IMR-90 (cell line): ENCODE results near the gene SDHA.
"Not testable (repeated sequence)": the region's sequence is repeated elsewhere in the genome, so short reads cannot be mapped to it uniquely, and the experiment has no call there.

Experiments
- BHLHE40 ChIP-seq: fragments of 150-350 bp; IDR thresholded peaks from 2 replicates; pipeline ENCODE4 v1.6.1; 2016; ENCODE audit warnings: mild to moderate bottlenecking, low read depth, low read length
- CEBPB ChIP-seq: IDR thresholded peaks from 2 replicates; pipeline ENCODE4 v1.6.1; 2012; ENCODE audit warnings: low read depth, low read length, improper control_type of control experiment
- RAD21 ChIP-seq: IDR thresholded peaks from 2 replicates; pipeline ENCODE4 v1.6.1; 2012; ENCODE audit warnings: low read length, improper control_type of control experiment
- RCOR1 ChIP-seq: IDR thresholded peaks from 2 replicates; pipeline ENCODE4 v1.6.1; 2012; ENCODE audit warnings: mild to moderate bottlenecking, low read length, improper control_type of control experiment; ENCODE audit not compliant: insufficient replicate concordance
- RFX5 ChIP-seq: IDR thresholded peaks from 2 replicates; pipeline ENCODE4 v1.8.0; 2012; ENCODE audit warnings: low read depth, mild to moderate bottlenecking, low read length, moderate library complexity
- TF ChIP-seq, protein P1 (sequence below): conservative IDR thresholded peaks from 2 replicates; pipeline ENCODE4 v1.5.1; 2012; ENCODE audit warnings: mild to moderate bottlenecking, low read depth, low read length, improper control_type of control experiment

DNA sequence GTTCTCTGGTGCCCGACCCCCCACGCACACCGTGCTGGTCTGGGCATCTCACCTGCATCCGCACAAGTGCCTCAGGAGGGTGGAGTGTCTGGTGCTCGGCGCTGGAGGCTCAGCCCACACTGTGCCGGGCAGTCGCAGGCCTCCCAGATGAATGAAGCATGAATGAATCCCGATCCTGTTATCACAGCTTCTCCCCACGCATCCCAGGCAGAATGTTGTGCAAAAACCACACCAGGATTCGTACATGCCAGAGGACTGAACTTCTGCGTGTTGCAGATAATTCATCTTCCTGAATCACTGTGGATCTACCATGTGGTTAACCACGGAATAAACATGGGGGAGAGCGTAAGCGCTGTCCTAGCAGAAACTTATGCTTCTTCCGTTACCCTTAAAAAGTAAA, 78.8 kb downstream of the SDHA start:
- TF ChIP-seq, protein P1, sequence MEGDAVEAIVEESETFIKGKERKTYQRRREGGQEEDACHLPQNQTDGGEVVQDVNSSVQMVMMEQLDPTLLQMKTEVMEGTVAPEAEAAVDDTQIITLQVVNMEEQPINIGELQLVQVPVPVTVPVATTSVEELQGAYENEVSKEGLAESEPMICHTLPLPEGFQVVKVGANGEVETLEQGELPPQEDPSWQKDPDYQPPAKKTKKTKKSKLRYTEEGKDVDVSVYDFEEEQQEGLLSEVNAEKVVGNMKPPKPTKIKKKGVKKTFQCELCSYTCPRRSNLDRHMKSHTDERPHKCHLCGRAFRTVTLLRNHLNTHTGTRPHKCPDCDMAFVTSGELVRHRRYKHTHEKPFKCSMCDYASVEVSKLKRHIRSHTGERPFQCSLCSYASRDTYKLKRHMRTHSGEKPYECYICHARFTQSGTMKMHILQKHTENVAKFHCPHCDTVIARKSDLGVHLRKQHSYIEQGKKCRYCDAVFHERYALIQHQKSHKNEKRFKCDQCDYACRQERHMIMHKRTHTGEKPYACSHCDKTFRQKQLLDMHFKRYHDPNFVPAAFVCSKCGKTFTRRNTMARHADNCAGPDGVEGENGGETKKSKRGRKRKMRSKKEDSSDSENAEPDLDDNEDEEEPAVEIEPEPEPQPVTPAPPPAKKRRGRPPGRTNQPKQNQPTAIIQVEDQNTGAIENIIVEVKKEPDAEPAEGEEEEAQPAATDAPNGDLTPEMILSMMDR = not testable (repeated sequence)
- TF ChIP-seq RFX5, RCOR1, RAD21: not testable (repeated sequence)
- TF ChIP-seq CEBPB (peak; percentile 86), BHLHE40 (peak; percentile 65)
